Amniotic stem cell (primary cell): ENCODE data around the gene OR2B2.
"Not testable (repeated sequence)": the region's sequence is repeated elsewhere in the genome, so short reads cannot be mapped to it uniquely, and the experiment has no call there.

Experiments used
- DNase-seq: peaks from one replicate; lab custom pipeline; 2025; lab: John Stamatoyannopoulos, UW

Gene OR2B2

GRCh38 chr6:27911956-27912446 is at the start of gene OR2B2:
Gene OR2B2 (minus strand): TSS chr6:27912396. CDS start chr6:27912319, 77 bp downstream.
- no peak for DNase-seq

- no peak for DNase-seq
These were observed 45.3 kb upstream of the OR2B2 start for GRCh38 chr6:27957516-27957915.

- DNase-seq = no peak
These were observed 44.7 kb upstream of the OR2B2 start, which contains the start of gene OR2B6 for GRCh38 chr6:27956941-27957340. Gene OR2B6 (plus strand): TSS chr6:27957241. CDS start chr6:27957241, 0 bp downstream.

- DNase-seq = no peak
These were observed 38.8 kb upstream of the OR2B2 start for GRCh38 chr6:27951040-27951439.

GRCh38 chr6:27948237-27948636 is 36.0 kb upstream of the OR2B2 start:
- DNase-seq = no peak

- not testable (repeated sequence) for DNase-seq
These were observed 30.9 kb upstream of the OR2B2 start for GRCh38 chr6:27943072-27943471.

GRCh38 chr6:27940766-27941165 is 28.6 kb upstream of the OR2B2 start:
- DNase-seq = no peak

GRCh38 chr6:27931209-27931608 is 19.0 kb upstream of the OR2B2 start:
- DNase-seq = no peak

- not testable (repeated sequence) for DNase-seq
These were observed 17.7 kb upstream of the OR2B2 start for GRCh38 chr6:27929930-27930329.

- not testable (repeated sequence) for DNase-seq
These were observed 15.8 kb upstream of the OR2B2 start for GRCh38 chr6:27928041-27928440.

- DNase-seq = no peak
These were observed 12.0 kb upstream of the OR2B2 start for GRCh38 chr6:27924179-27924578.

GRCh38 chr6:27922949-27923348 is 10.8 kb upstream of the OR2B2 start:
- DNase-seq = no peak

GRCh38 chr6:27908017-27908416 is 4.2 kb downstream of the OR2B2 start:
- DNase-seq = no peak

- DNase-seq = peak; percentile 62
These were observed 9.6 kb downstream of the OR2B2 start for GRCh38 chr6:27902335-27903314.

GRCh38 chr6:27901801-27902200 is 10.4 kb downstream of the OR2B2 start:
- no peak for DNase-seq

- not testable (repeated sequence) for DNase-seq
These were observed 12.0 kb downstream of the OR2B2 start for GRCh38 chr6:27900197-27900596.

- no peak for DNase-seq
These were observed 12.7 kb downstream of the OR2B2 start for GRCh38 chr6:27899543-27899942.

- DNase-seq = no peak
These were observed 14.5 kb downstream of the OR2B2 start for GRCh38 chr6:27897580-27898206.

GRCh38 chr6:27896398-27896796 is 15.8 kb downstream of the OR2B2 start:
- no peak for DNase-seq

- DNase-seq = peak; percentile 83
These were observed 17.1 kb downstream of the OR2B2 start for GRCh38 chr6:27894839-27895762.
